ENCODE data around the gene ARID1A. TPM values are rescaled to one million over a fixed set of nuclear protein-coding genes. Genes with fewer than 3 reads are reported as not detected.

Gene ARID1A
- total and polyA plus RNA-seq, 2 of the 8 experiments (the other 6 are each of a cell fraction or from before 2014, with no cell fraction given): 52.1 to 103 TPM

DNA sequence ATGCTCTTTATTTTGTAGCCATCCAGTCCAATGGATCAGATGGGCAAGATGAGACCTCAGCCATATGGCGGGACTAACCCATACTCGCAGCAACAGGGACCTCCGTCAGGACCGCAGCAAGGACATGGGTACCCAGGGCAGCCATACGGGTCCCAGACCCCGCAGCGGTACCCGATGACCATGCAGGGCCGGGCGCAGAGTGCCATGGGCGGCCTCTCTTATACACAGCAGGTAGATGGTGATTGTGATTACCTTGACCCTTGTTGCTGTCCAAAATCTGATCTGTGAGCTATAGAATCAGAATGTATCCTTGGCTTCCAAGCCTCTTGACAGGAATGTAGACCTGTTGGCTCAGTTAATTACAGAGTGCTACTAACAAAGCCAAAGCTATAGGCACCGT, 33.8 kb downstream of the ARID1A start (continued):
- TF ChIP-seq, protein P1, sequence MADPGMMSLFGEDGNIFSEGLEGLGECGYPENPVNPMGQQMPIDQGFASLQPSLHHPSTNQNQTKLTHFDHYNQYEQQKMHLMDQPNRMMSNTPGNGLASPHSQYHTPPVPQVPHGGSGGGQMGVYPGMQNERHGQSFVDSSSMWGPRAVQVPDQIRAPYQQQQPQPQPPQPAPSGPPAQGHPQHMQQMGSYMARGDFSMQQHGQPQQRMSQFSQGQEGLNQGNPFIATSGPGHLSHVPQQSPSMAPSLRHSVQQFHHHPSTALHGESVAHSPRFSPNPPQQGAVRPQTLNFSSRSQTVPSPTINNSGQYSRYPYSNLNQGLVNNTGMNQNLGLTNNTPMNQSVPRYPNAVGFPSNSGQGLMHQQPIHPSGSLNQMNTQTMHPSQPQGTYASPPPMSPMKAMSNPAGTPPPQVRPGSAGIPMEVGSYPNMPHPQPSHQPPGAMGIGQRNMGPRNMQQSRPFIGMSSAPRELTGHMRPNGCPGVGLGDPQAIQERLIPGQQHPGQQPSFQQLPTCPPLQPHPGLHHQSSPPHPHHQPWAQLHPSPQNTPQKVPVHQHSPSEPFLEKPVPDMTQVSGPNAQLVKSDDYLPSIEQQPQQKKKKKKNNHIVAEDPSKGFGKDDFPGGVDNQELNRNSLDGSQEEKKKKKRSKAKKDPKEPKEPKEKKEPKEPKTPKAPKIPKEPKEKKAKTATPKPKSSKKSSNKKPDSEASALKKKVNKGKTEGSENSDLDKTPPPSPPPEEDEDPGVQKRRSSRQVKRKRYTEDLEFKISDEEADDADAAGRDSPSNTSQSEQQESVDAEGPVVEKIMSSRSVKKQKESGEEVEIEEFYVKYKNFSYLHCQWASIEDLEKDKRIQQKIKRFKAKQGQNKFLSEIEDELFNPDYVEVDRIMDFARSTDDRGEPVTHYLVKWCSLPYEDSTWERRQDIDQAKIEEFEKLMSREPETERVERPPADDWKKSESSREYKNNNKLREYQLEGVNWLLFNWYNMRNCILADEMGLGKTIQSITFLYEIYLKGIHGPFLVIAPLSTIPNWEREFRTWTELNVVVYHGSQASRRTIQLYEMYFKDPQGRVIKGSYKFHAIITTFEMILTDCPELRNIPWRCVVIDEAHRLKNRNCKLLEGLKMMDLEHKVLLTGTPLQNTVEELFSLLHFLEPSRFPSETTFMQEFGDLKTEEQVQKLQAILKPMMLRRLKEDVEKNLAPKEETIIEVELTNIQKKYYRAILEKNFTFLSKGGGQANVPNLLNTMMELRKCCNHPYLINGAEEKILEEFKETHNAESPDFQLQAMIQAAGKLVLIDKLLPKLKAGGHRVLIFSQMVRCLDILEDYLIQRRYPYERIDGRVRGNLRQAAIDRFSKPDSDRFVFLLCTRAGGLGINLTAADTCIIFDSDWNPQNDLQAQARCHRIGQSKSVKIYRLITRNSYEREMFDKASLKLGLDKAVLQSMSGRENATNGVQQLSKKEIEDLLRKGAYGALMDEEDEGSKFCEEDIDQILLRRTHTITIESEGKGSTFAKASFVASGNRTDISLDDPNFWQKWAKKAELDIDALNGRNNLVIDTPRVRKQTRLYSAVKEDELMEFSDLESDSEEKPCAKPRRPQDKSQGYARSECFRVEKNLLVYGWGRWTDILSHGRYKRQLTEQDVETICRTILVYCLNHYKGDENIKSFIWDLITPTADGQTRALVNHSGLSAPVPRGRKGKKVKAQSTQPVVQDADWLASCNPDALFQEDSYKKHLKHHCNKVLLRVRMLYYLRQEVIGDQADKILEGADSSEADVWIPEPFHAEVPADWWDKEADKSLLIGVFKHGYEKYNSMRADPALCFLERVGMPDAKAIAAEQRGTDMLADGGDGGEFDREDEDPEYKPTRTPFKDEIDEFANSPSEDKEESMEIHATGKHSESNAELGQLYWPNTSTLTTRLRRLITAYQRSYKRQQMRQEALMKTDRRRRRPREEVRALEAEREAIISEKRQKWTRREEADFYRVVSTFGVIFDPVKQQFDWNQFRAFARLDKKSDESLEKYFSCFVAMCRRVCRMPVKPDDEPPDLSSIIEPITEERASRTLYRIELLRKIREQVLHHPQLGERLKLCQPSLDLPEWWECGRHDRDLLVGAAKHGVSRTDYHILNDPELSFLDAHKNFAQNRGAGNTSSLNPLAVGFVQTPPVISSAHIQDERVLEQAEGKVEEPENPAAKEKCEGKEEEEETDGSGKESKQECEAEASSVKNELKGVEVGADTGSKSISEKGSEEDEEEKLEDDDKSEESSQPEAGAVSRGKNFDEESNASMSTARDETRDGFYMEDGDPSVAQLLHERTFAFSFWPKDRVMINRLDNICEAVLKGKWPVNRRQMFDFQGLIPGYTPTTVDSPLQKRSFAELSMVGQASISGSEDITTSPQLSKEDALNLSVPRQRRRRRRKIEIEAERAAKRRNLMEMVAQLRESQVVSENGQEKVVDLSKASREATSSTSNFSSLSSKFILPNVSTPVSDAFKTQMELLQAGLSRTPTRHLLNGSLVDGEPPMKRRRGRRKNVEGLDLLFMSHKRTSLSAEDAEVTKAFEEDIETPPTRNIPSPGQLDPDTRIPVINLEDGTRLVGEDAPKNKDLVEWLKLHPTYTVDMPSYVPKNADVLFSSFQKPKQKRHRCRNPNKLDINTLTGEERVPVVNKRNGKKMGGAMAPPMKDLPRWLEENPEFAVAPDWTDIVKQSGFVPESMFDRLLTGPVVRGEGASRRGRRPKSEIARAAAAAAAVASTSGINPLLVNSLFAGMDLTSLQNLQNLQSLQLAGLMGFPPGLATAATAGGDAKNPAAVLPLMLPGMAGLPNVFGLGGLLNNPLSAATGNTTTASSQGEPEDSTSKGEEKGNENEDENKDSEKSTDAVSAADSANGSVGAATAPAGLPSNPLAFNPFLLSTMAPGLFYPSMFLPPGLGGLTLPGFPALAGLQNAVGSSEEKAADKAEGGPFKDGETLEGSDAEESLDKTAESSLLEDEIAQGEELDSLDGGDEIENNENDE (IDR thresholded peaks at IDR 0.05; ENCODE audit: insufficient replicate concordance, low read length): no peak
- TF ChIP-seq NRF1 (IDR thresholded peaks at IDR 0.05; ENCODE audit: low read depth, low read length) (no peak), MAFK (IDR thresholded peaks at IDR 0.05; ENCODE audit: low read depth, low read length) (no peak), BRCA1 (IDR thresholded peaks at IDR 0.05; ENCODE audit: low read depth, low read length) (no peak), CHD2 (IDR thresholded peaks at IDR 0.05; ENCODE audit: low read length) (no peak), JUN (IDR thresholded peaks at IDR 0.05; ENCODE audit: low read depth, low read length) (no peak), ZNF274 (IDR thresholded peaks at IDR 0.05; ENCODE audit: borderline replicate concordance, extremely low read depth, low read length) (no peak), POLR2AphosphoS5 (IDR thresholded peaks at IDR 0.05; ENCODE audit: low read depth, low read length) (no peak), CBX5 (IDR thresholded peaks at IDR 0.05; ENCODE audit: low read depth, low read length) (no peak)

All from H1 (cell line).